ENCODE measurements around the gene BROX. TPM values are rescaled to one million over a fixed set of nuclear protein-coding genes. Genes with fewer than 3 reads are reported as not detected.

BROX gene
- total RNA-seq, 1 donor from 2014 or later = 31.5 TPM

- Mint-ChIP-seq H3K27me3 (ENCODE audit: low read depth) (no peaks in the 10 kb centered on the region), H3K4me3 (peak overlapping the region; percentile 97), H3K36me3 (ENCODE audit: low read depth) (peaks cover 3% of the 10 kb centered on the region), H3K4me1 (peaks cover 28% of the 10 kb centered on the region), H3K27ac (ENCODE audit: unreplicated experiment) (peak overlapping the region; percentile 99), H3K9me3 (no peaks in the 10 kb centered on the region)
- peak; percentile 80 for DNase-seq (ENCODE audit: low read depth, low spot score)
- TF ChIP-seq, protein P1, sequence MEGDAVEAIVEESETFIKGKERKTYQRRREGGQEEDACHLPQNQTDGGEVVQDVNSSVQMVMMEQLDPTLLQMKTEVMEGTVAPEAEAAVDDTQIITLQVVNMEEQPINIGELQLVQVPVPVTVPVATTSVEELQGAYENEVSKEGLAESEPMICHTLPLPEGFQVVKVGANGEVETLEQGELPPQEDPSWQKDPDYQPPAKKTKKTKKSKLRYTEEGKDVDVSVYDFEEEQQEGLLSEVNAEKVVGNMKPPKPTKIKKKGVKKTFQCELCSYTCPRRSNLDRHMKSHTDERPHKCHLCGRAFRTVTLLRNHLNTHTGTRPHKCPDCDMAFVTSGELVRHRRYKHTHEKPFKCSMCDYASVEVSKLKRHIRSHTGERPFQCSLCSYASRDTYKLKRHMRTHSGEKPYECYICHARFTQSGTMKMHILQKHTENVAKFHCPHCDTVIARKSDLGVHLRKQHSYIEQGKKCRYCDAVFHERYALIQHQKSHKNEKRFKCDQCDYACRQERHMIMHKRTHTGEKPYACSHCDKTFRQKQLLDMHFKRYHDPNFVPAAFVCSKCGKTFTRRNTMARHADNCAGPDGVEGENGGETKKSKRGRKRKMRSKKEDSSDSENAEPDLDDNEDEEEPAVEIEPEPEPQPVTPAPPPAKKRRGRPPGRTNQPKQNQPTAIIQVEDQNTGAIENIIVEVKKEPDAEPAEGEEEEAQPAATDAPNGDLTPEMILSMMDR (conservative IDR thresholded peaks at IDR 0.05) = no peak
These were observed 962 bp downstream of the BROX start for GRCh38 chr1:222713091-222713961.

DNA sequence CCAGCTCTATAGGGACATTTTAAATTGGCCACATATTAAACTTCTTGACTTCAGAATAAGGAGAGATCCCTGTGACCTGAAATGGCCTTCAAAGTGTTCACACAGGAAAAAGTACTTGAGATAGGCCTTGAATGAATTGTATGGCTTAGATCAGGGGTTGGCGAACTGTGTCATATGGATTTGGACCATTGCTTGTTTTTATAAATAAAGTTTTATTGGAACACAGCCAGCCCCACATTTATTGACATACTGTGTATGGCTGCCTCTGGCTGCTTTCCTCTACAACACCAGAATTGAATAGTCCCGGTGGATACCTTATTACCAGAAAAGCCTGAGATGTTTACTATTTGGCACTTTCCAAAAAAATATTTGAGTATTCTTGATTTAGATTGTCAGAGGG lies 4.0 kb downstream of the BROX start:
- no peaks in the 10 kb centered on the region for H3K27me3 Mint-ChIP-seq (ENCODE audit: low read depth)
- H3K36me3 Mint-ChIP-seq (ENCODE audit: low read depth) = peaks cover 3% of the 10 kb centered on the region
- H3K9me3 Mint-ChIP-seq = no peaks in the 10 kb centered on the region
- no peak overlapping the region for H3K4me3 Mint-ChIP-seq
- TF ChIP-seq, protein P1 (conservative IDR thresholded peaks at IDR 0.05) = no peak
- DNase-seq (ENCODE audit: low read depth, low spot score) = no peak
- H3K4me1 Mint-ChIP-seq = peaks cover 7% of the 10 kb centered on the region
- H3K27ac Mint-ChIP-seq (ENCODE audit: unreplicated experiment) = no peak overlapping the region

- Mint-ChIP-seq H3K4me3 (no peak overlapping the region), H3K27me3 (ENCODE audit: low read depth) (no peaks in the 10 kb centered on the region), H3K27ac (ENCODE audit: unreplicated experiment) (no peak overlapping the region), H3K36me3 (ENCODE audit: low read depth) (peaks cover 5% of the 10 kb centered on the region), H3K4me1 (no peaks in the 10 kb centered on the region), H3K9me3 (no peaks in the 10 kb centered on the region)
- TF ChIP-seq, protein P1 (conservative IDR thresholded peaks at IDR 0.05) = no peak
- DNase-seq (ENCODE audit: low read depth, low spot score) = no peak
These were observed 16.4 kb downstream of the BROX start for GRCh38 chr1:222728746-222729145.

GRCh38 chr1:222730866-222731265 lies 18.5 kb downstream of the BROX start:
- no peak for DNase-seq (ENCODE audit: low read depth, low spot score)
- no peaks in the 10 kb centered on the region for H3K9me3 Mint-ChIP-seq
- no peaks in the 10 kb centered on the region for H3K4me1 Mint-ChIP-seq
- no peak overlapping the region for H3K4me3 Mint-ChIP-seq
- H3K36me3 Mint-ChIP-seq (ENCODE audit: low read depth) = peaks cover 5% of the 10 kb centered on the region
- no peak overlapping the region for H3K27ac Mint-ChIP-seq (ENCODE audit: unreplicated experiment)
- H3K27me3 Mint-ChIP-seq (ENCODE audit: low read depth) = no peaks in the 10 kb centered on the region
- TF ChIP-seq, protein P1 (conservative IDR thresholded peaks at IDR 0.05) = no peak

DNA sequence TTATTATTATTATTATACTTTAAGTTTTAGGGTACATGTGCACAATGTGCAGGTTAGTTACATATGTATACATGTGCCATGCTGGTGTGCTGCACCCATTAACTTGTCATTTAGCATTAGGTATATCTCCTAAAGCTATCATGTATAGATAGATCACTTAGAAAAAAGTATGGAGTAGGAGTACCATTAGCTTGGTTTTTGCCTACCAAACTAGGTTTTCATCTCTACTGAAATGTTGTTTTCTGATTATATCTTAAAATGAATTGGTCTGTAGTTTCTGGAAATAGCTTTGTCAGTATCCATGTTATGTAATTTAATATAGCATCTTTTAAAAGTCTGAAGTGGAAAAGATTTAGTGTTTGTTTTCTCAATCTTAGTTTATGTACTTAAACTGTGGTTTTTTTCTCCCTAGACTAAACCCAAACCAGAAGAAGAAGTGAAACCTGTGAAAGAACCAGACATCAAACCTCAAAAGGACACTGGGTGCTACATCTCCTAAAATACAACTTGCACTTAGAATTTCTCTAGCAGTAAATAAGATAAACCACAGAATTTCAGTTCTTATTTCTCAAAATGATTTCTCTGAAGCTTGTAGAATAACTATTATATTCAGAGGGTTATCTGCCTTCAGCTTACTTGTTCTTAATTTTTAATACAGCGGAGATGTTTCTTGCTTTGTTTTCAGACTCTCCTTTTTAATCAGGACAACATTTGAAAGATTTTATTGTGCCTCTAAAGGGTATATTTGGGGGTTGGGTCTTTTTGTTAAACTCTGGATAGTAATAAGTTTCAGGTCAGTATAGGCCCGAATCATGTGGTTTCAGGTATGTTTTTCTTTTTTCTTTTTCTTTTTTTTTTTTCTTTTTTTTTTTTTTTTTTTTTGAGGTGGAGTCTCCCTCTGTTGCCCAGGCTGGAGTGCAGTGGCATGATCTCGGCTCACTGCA lies 20.1 kb downstream of the BROX start:
- TF ChIP-seq, protein P1 (conservative IDR thresholded peaks at IDR 0.05) = no peak
- Mint-ChIP-seq H3K36me3 (ENCODE audit: low read depth) (peaks cover 5% of the 10 kb centered on the region), H3K4me1 (no peaks in the 10 kb centered on the region), H3K9me3 (no peaks in the 10 kb centered on the region), H3K27ac (ENCODE audit: unreplicated experiment) (no peak overlapping the region), H3K4me3 (no peak overlapping the region), H3K27me3 (ENCODE audit: low read depth) (no peaks in the 10 kb centered on the region)
- DNase-seq (ENCODE audit: low read depth, low spot score) = no peak
